WTC11 (cell line): ENCODE data around the gene PLCG2. TPM values are rescaled to one million over a fixed set of nuclear protein-coding genes. Genes with fewer than 3 reads are reported as not detected.

Experiments used
- ATAC-seq: fragments of 200-7000 bp; cut with Tn5 transposase; 2 replicates; pipeline ENCODE4 v1.10.0; 2021; ENCODE audit warnings: mild to moderate bottlenecking, moderate library complexity
- CTCF ChIA-PET: fragments of 300-600 bp; sonication (Branson Sonifier 250); formaldehyde crosslinking; loops from one replicate; lab custom pipeline; 2021; ENCODE audit warnings: antibody characterized with exemption; lab: Charles Lee
- POLR2A ChIA-PET: fragments of 350-600 bp; sonication (Branson Sonifier 250); formaldehyde crosslinking; loops from one replicate; lab custom pipeline; 2021; ENCODE audit warnings: antibody characterized with exemption; lab: Charles Lee
- DNase-seq: peaks from one replicate; pipeline ENCODE4 v3.0.0; 2021; ENCODE audit warnings: low spot score
- H3K27ac Mint-ChIP-seq: 2 replicates; pipeline ENCODE4 v1.8.0; 2021; ENCODE audit warnings: mixed read lengths
- H3K27me3 Mint-ChIP-seq: 2 replicates; pipeline ENCODE4 v1.8.0; 2021; ENCODE audit warnings: low read depth, mild to moderate bottlenecking, moderate library complexity, mixed read lengths
- H3K36me3 Mint-ChIP-seq: 2 replicates; pipeline ENCODE4 v1.8.0; 2021; ENCODE audit warnings: mixed read lengths
- H3K4me1 Mint-ChIP-seq: 2 replicates; pipeline ENCODE4 v1.8.0; 2022; ENCODE audit warnings: mixed read lengths
- H3K4me3 Mint-ChIP-seq: 2 replicates; pipeline ENCODE4 v1.8.0; 2021; ENCODE audit warnings: mild to moderate bottlenecking, moderate library complexity, mixed read lengths
- H3K9me3 Mint-ChIP-seq: 2 replicates; pipeline ENCODE4 v1.8.0; 2021; ENCODE audit warnings: mixed read lengths
- CTCF ChIP-seq: fragments of 200-600 bp; IDR thresholded peaks from 2 replicates; pipeline ENCODE4 v1.8.0; 2022; ENCODE audit warnings: antibody characterized with exemption
- E2F4 ChIP-seq: sonication (generic); formaldehyde crosslinking; IDR thresholded peaks from 2 replicates; pipeline ENCODE4 v1.8.1; 2022; ENCODE audit warnings: low read depth, mild to moderate bottlenecking, moderate library complexity, missing genetic modification reagents, borderline replicate concordance
- ELF4 ChIP-seq: sonication (generic); formaldehyde crosslinking; IDR thresholded peaks from 2 replicates; pipeline ENCODE4 v1.8.1; 2022; ENCODE audit warnings: low read depth, mild to moderate bottlenecking, moderate library complexity, missing genetic modification reagents
- GRHL2 ChIP-seq: fragments of 250-450 bp; sonication (Bioruptor Pico); IDR thresholded peaks from 2 replicates; pipeline ENCODE4 v1.8.0; 2022; ENCODE audit warnings: mild to moderate bottlenecking, moderate library complexity; ENCODE audit not compliant: insufficient replicate concordance, severe bottlenecking
- HMGA2 ChIP-seq: fragments of 250-450 bp; sonication (Bioruptor Pico); IDR thresholded peaks from 2 replicates; pipeline ENCODE4 v1.4.0; 2021; ENCODE audit warnings: mild to moderate bottlenecking, moderate library complexity
- OVOL2 ChIP-seq: fragments of 250-450 bp; sonication (Bioruptor Pico); IDR thresholded peaks from 2 replicates; pipeline ENCODE4 v1.9.0; 2021; ENCODE audit warnings: mild to moderate bottlenecking, borderline replicate concordance
- PRRX2 ChIP-seq: fragments of 250-450 bp; sonication (Bioruptor Pico); IDR thresholded peaks from 2 replicates; pipeline ENCODE4 v1.8.0; 2021; ENCODE audit warnings: mild to moderate bottlenecking
- TEAD4 ChIP-seq: sonication (generic); formaldehyde crosslinking; IDR thresholded peaks from 2 replicates; pipeline ENCODE4 v1.8.0; 2022; ENCODE audit warnings: mild to moderate bottlenecking, missing genetic modification reagents
- ZNF121 ChIP-seq: sonication (generic); formaldehyde crosslinking; IDR thresholded peaks from 2 replicates; pipeline ENCODE4 v1.8.0; 2023; ENCODE audit warnings: missing genetic modification reagents
- ZNF263 ChIP-seq: sonication (generic); formaldehyde crosslinking; IDR thresholded peaks from 2 replicates; pipeline ENCODE4 v1.8.1; 2022; ENCODE audit warnings: low read depth, mild to moderate bottlenecking, moderate library complexity, missing genetic modification reagents
- total RNA-seq: library from RNA; stranded (reverse); gene quantifications from 3 replicates; pipeline ENCODE4 v1.2.3, GENCODE V29; 2021
- TF ChIP-seq, protein P1 (sequence below): sonication (generic); formaldehyde crosslinking; IDR thresholded peaks from 2 replicates; pipeline ENCODE4 v1.8.0; 2022; ENCODE audit warnings: mild to moderate bottlenecking, missing genetic modification reagents
- TF ChIP-seq, protein P2 (sequence below): fragments of 250-450 bp; sonication (Bioruptor Pico); IDR thresholded peaks from 2 replicates; pipeline ENCODE4 v1.9.0; 2021; ENCODE audit warnings: mild to moderate bottlenecking
- TF ChIP-seq, protein P3 (sequence below): sonication (generic); formaldehyde crosslinking; IDR thresholded peaks from 2 replicates; pipeline ENCODE4 v1.8.0; 2023; ENCODE audit warnings: mild to moderate bottlenecking, missing genetic modification reagents

The PLCG2 gene
- total RNA-seq, 1 experiment from 2014 or later: 7.0 TPM

DNA sequence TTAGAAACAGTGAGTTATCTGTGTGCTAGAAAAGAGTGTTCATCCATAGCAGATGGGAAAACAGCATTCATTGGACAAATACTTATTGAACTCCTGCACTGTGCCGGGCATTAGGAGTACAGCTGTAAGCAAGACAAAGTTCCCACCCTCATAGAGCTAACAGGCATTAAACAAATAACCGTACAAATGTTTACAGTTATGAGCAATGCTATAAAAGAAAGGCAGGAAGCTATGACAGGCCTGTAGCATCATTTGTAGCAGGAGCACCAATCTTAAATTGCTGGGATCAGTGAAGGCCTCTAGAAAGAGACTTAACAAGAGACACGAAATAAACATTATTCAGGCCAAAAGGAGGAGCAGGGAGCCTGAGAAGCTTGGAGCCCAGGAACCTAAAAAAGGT is 216.6 kb downstream of the PLCG2 start (continued):
- TF ChIP-seq, protein P1, sequence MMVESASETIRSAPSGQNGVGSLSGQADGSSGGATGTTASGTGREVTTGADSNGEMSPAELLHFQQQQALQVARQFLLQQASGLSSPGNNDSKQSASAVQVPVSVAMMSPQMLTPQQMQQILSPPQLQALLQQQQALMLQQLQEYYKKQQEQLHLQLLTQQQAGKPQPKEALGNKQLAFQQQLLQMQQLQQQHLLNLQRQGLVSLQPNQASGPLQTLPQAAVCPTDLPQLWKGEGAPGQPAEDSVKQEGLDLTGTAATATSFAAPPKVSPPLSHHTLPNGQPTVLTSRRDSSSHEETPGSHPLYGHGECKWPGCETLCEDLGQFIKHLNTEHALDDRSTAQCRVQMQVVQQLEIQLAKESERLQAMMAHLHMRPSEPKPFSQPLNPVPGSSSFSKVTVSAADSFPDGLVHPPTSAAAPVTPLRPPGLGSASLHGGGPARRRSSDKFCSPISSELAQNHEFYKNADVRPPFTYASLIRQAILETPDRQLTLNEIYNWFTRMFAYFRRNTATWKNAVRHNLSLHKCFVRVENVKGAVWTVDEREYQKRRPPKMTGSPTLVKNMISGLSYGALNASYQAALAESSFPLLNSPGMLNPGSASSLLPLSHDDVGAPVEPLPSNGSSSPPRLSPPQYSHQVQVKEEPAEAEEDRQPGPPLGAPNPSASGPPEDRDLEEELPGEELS (CRISPR knock-in tag): no peak

DNA sequence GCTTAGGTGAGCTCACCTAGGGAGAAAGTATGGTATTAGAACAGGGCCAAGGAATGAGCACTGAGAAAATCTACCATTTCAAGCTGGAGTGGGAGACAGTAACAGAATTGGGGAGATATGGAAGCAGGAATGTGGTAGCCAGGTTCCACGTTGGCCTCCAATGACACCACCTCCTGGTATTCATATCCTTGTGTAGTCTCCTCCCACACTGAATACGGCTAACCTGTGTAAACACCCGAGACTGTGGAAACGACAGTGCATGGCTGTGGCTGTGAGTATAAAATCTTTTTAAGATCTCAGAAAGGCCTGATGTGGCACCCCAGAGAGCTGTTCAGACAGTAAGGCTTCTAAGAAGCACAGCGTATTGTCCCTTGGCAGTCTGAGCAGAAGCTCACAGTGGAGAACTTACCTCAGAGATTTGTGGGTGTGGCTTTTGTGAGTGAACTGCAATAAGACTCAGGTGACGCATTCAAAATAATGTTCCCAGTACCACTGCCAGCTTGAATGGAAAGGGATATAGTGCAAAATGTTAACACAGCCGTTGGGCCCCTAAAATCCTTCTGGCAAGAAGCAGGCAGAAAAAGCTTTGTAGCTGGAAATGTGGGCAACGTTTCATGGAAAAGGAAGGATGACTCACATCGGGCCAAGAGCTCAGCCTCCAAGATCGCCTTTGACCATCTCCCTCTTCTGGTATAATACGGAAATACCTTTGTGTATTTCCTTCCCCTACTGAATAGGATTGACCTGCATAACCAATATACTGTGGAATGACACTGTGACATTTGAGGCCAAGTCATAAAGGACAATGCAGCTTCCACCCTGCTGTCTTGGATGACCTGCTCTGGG is 217.8 kb downstream of the PLCG2 start:
- no peak overlapping the region for H3K27ac Mint-ChIP-seq
- ATAC-seq (peak; percentile 75), DNase-seq (no peak)
- H3K4me1 Mint-ChIP-seq: peaks cover 27% of the 10 kb centered on the region
- TF ChIP-seq PRRX2 (no peak), ZNF263 (no peak), GRHL2 (no peak), E2F4 (no peak), ZNF121 (no peak)
- TF ChIP-seq, protein P2, sequence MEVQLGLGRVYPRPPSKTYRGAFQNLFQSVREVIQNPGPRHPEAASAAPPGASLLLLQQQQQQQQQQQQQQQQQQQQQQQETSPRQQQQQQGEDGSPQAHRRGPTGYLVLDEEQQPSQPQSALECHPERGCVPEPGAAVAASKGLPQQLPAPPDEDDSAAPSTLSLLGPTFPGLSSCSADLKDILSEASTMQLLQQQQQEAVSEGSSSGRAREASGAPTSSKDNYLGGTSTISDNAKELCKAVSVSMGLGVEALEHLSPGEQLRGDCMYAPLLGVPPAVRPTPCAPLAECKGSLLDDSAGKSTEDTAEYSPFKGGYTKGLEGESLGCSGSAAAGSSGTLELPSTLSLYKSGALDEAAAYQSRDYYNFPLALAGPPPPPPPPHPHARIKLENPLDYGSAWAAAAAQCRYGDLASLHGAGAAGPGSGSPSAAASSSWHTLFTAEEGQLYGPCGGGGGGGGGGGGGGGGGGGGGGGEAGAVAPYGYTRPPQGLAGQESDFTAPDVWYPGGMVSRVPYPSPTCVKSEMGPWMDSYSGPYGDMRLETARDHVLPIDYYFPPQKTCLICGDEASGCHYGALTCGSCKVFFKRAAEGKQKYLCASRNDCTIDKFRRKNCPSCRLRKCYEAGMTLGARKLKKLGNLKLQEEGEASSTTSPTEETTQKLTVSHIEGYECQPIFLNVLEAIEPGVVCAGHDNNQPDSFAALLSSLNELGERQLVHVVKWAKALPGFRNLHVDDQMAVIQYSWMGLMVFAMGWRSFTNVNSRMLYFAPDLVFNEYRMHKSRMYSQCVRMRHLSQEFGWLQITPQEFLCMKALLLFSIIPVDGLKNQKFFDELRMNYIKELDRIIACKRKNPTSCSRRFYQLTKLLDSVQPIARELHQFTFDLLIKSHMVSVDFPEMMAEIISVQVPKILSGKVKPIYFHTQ (CRISPR knock-in tag): no peak
- H3K9me3 Mint-ChIP-seq: 0 out of 2 replicates have a peak, but pooled peaks cover 3% of the 10 kb centered on the region
- H3K36me3 Mint-ChIP-seq: no peaks in the 10 kb centered on the region
- no peak overlapping the region for H3K4me3 Mint-ChIP-seq
- ChIA-PET POLR2A (interaction anchor here (0.7 kb wide), 1 partner anchor 55 kb away, joined by 3 read pairs; no protein-coding TSS in a partner anchor), CTCF (interaction anchor here (0.6 to 5.0 kb wide), 35 partner anchors 9 to 635 kb away, joined by 3 to 123 read pairs (median 4); partner anchors contain the start of gene MPHOSPH6)
- no peaks in the 10 kb centered on the region; the same call in 1 of the 2 replicates for H3K27me3 Mint-ChIP-seq

GRCh38 chr16:81997738-81998137 is 218.6 kb downstream of the PLCG2 start:
- Mint-ChIP-seq H3K4me1 (peaks cover 24% of the 10 kb centered on the region), H3K4me3 (no peak overlapping the region), H3K27ac (no peak overlapping the region), H3K36me3 (no peaks in the 10 kb centered on the region), H3K27me3 (no peaks in the 10 kb centered on the region; the same call in 1 of the 2 replicates)
- DNase-seq: no peak
- ATAC-seq: no peak
- POLR2A ChIA-PET: interaction anchor here (0.7 kb wide), 1 partner anchor 56 kb away, joined by 3 read pairs; no protein-coding TSS in a partner anchor
- CTCF ChIA-PET: interaction anchor here (1.0 to 5.0 kb wide), 21 partner anchors 10 to 634 kb away, joined by 3 to 123 read pairs (median 5); no protein-coding TSS in a partner anchor
- TF ChIP-seq CTCF: no peak; the same call in 1 of the 2 replicates
- TF ChIP-seq HMGA2: no peak
- no peak for TF ChIP-seq TEAD4 (CRISPR knock-in tag)
- TF ChIP-seq, all 79 proteins: peak for 0
- 0 out of 2 replicates have a peak, but pooled peaks cover 3% of the 10 kb centered on the region for H3K9me3 Mint-ChIP-seq

- CTCF ChIA-PET: no interaction called here
- POLR2A ChIA-PET: no interaction called here
- DNase-seq (no peak), ATAC-seq (no peak)
- H3K27me3 Mint-ChIP-seq: peaks cover 2% of the 10 kb centered on the region
- H3K27ac Mint-ChIP-seq: no peak overlapping the region
- H3K36me3 Mint-ChIP-seq: peaks cover 8% of the 10 kb centered on the region
- no peak overlapping the region for H3K4me3 Mint-ChIP-seq
- H3K9me3 Mint-ChIP-seq: peaks cover 17% of the 10 kb centered on the region
- peaks cover 21% of the 10 kb centered on the region for H3K4me1 Mint-ChIP-seq
- TF ChIP-seq OVOL2 (CRISPR knock-in tag) (no peak), ELF4 (CRISPR knock-in tag) (no peak)
- TF ChIP-seq, protein P3, sequence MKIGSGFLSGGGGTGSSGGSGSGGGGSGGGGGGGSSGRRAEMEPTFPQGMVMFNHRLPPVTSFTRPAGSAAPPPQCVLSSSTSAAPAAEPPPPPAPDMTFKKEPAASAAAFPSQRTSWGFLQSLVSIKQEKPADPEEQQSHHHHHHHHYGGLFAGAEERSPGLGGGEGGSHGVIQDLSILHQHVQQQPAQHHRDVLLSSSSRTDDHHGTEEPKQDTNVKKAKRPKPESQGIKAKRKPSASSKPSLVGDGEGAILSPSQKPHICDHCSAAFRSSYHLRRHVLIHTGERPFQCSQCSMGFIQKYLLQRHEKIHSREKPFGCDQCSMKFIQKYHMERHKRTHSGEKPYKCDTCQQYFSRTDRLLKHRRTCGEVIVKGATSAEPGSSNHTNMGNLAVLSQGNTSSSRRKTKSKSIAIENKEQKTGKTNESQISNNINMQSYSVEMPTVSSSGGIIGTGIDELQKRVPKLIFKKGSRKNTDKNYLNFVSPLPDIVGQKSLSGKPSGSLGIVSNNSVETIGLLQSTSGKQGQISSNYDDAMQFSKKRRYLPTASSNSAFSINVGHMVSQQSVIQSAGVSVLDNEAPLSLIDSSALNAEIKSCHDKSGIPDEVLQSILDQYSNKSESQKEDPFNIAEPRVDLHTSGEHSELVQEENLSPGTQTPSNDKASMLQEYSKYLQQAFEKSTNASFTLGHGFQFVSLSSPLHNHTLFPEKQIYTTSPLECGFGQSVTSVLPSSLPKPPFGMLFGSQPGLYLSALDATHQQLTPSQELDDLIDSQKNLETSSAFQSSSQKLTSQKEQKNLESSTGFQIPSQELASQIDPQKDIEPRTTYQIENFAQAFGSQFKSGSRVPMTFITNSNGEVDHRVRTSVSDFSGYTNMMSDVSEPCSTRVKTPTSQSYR (CRISPR knock-in tag): no peak
Measured at GRCh38 chr16:82002831-82003230, 223.7 kb downstream of the PLCG2 start.
